IPS DF 19.7 (cell line): ENCODE measurements around the gene GALR2.

Experiments
- DNase-seq: peaks from one replicate; pipeline ENCODE4 v3.0.0-alpha.2; 2013; ENCODE audit warnings: low read depth, low spot score

The GALR2 gene

GRCh38 chr17:76124582-76125390 lies 50.2 kb downstream of the GALR2 start:
- no peak for DNase-seq

- no peak for DNase-seq
Measured at GRCh38 chr17:76125391-76125675, 50.8 kb downstream of the GALR2 start.

GRCh38 chr17:76125922-76126321 lies 51.3 kb downstream of the GALR2 start:
- no peak for DNase-seq
